IMR-90 (cell line): ENCODE results near the gene UBE3C. TPM values are rescaled to one million over a fixed set of nuclear protein-coding genes. Genes with fewer than 3 reads are reported as not detected.

Experiments
- ATAC-seq: fragments of 200-7000 bp; cut with Tn5 transposase; 2 replicates; pipeline ENCODE4 v1.9.1; 2020; ENCODE audit warnings: low read depth, mild to moderate bottlenecking, moderate library complexity
- BruUV-seq: library from RNA; stranded (reverse); fragments of 400-500 nt; replicated peaks from 2 replicates; lab custom pipeline; 2021; lab: Mats Ljungman, UMichigan
- CTCF ChIA-PET: fragments of 300-600 bp; formaldehyde crosslinking; extraction: SDS; loops from one replicate; lab custom pipeline; 2021; ENCODE audit warnings: antibody characterized with exemption; lab: Yijun Ruan, JAX
- POLR2A ChIA-PET: fragments of 300-600 bp; sonication (Branson Sonifier 250); formaldehyde crosslinking; loops from one replicate; lab custom pipeline; 2022; ENCODE audit warnings: antibody characterized with exemption; ENCODE audit not compliant: unreplicated experiment; lab: Charles Lee
- DNase-seq: peaks from one replicate; pipeline ENCODE4 v3.0.0; 2013
- H2AFZ ChIP-seq: replicated peaks from 2 replicates; pipeline ENCODE3; 2013; ENCODE audit warnings: low read length, mild to moderate bottlenecking; ENCODE audit not compliant: poor library complexity
- H2AK5ac ChIP-seq: 2 replicates; pipeline ENCODE4 v1.6.1; 2013; ENCODE audit warnings: low read depth, low read length, inconsistent platforms
- H2AK9ac ChIP-seq: replicated peaks from 2 replicates; pipeline ENCODE3; 2013; ENCODE audit warnings: mild to moderate bottlenecking, low read depth, low read length, moderate library complexity; ENCODE audit not compliant: poor library complexity
- H2BK120ac ChIP-seq: 2 replicates; pipeline ENCODE4 v1.6.1; 2013; ENCODE audit warnings: low read depth, low read length, inconsistent platforms
- H2BK15ac ChIP-seq: 3 replicates; pipeline ENCODE4 v1.6.1; 2013; ENCODE audit warnings: low read depth, low read length, inconsistent platforms
- H2BK20ac ChIP-seq: 2 replicates; pipeline ENCODE4 v1.6.1; 2013; ENCODE audit warnings: low read depth, mild to moderate bottlenecking, inconsistent platforms, low read length, moderate library complexity
- H2BK5ac ChIP-seq: 2 replicates; pipeline ENCODE4 v1.6.1; 2013; ENCODE audit warnings: mild to moderate bottlenecking, low read depth, low read length, inconsistent platforms; ENCODE audit not compliant: poor library complexity, severe bottlenecking
- H3K14ac ChIP-seq: replicated peaks from 2 replicates; pipeline ENCODE4 v1.6.1; 2013; ENCODE audit warnings: low read depth, low read length, inconsistent platforms
- H3K18ac ChIP-seq: 2 replicates; pipeline ENCODE4 v1.6.1; 2013; ENCODE audit warnings: low read depth, low read length, control low read depth
- H3K23ac ChIP-seq: 2 replicates; pipeline ENCODE4 v1.6.1; 2013; ENCODE audit warnings: low read depth, low read length, inconsistent platforms
- H3K27ac ChIP-seq: 2 replicates; pipeline ENCODE4 v1.5.1; 2013; ENCODE audit warnings: mild to moderate bottlenecking, control low read depth, low read length; ENCODE audit not compliant: insufficient read depth
- H3K27me3 ChIP-seq: 2 replicates; pipeline ENCODE4 v1.6.1; 2013; ENCODE audit warnings: low read length; ENCODE audit not compliant: control insufficient read depth, insufficient read depth
- H3K36me3 ChIP-seq: 2 replicates; pipeline ENCODE4 v1.6.1; 2013; ENCODE audit warnings: low read length, mixed read lengths; ENCODE audit not compliant: control insufficient read depth, insufficient read depth
- H3K4ac ChIP-seq: 2 replicates; pipeline ENCODE4 v1.6.1; 2013; ENCODE audit warnings: low read depth, low read length, inconsistent platforms
- H3K4me1 ChIP-seq: 2 replicates; pipeline ENCODE4 v1.6.1; 2013; ENCODE audit warnings: low read length, mixed read lengths; ENCODE audit not compliant: control insufficient read depth, insufficient read depth
- H3K4me2 ChIP-seq: 2 replicates; pipeline ENCODE4 v1.6.1; 2013; ENCODE audit warnings: low read depth, mild to moderate bottlenecking, control low read depth, low read length, moderate library complexity
- H3K4me3 ChIP-seq: 2 replicates; pipeline ENCODE4 v1.5.1; 2013; ENCODE audit warnings: low read depth, mild to moderate bottlenecking, control low read depth, low read length, moderate library complexity; ENCODE audit not compliant: insufficient read depth
- H3K56ac ChIP-seq: 2 replicates; pipeline ENCODE4 v1.6.1; 2013; ENCODE audit warnings: low read length, inconsistent platforms; ENCODE audit not compliant: insufficient read depth; ENCODE audit errors: extremely low read depth
- H3K79me1 ChIP-seq, 2 experiments: 2 replicates each; pipeline ENCODE4 v1.6.1; 2013; ENCODE audit warnings: low read length in 2 of 2, inconsistent platforms in 1 of 2, low read depth in 1 of 2
- H3K9ac ChIP-seq: 2 replicates; pipeline ENCODE4 v1.6.1; 2013; ENCODE audit warnings: low read depth, low read length, control low read depth
- H3K9me1 ChIP-seq: 2 replicates; pipeline ENCODE4 v1.6.1; 2013; ENCODE audit warnings: low read length, inconsistent platforms; ENCODE audit not compliant: insufficient read depth
- H3K9me3 ChIP-seq: 2 replicates; pipeline ENCODE4 v1.6.1; 2013; ENCODE audit warnings: low read length; ENCODE audit not compliant: control insufficient read depth, insufficient read depth
- H4K20me1 ChIP-seq: 2 replicates; pipeline ENCODE4 v1.6.1; 2013; ENCODE audit warnings: low read length, inconsistent platforms; ENCODE audit not compliant: insufficient read depth
- H4K5ac ChIP-seq: 2 replicates; pipeline ENCODE4 v1.6.1; 2013; ENCODE audit warnings: mild to moderate bottlenecking, low read depth, low read length, control low read depth
- H4K8ac ChIP-seq, 2 experiments: 2 replicates each; pipeline ENCODE4 v1.6.1; 2013; ENCODE audit warnings: low read depth in 2 of 2, low read length in 2 of 2, control low read depth in 1 of 2, inconsistent platforms in 1 of 2
- H4K91ac ChIP-seq: 2 replicates; pipeline ENCODE4 v1.6.1; 2013; ENCODE audit warnings: low read depth, low read length, inconsistent platforms; ENCODE audit not compliant: insufficient read depth
- MAFK ChIP-seq: IDR thresholded peaks from 2 replicates; pipeline ENCODE4 v1.6.1; 2012; ENCODE audit warnings: low read depth, low read length, improper control_type of control experiment
- USF2 ChIP-seq: fragments of 150-350 bp; IDR thresholded peaks from 2 replicates; pipeline ENCODE4 v1.6.1; 2017; ENCODE audit warnings: mild to moderate bottlenecking, antibody characterized with exemption, low read length, low read depth
- WGBS, 2 experiments: methylation state at CpG; one replicate each; pipeline versions ENCODE4 v1.1.5 to v1.1.7; 2013; ENCODE audit warnings: missing lambda C conversion rate in 2 of 2; ENCODE audit not compliant: insufficient read length in 1 of 2; ENCODE audit errors: extremely low coverage in 2 of 2; 5-methylcytosine and 5-hydroxymethylcytosine counted together
- dilution Hi-C: fragments of 300-500 bp; cut with HindIII; formaldehyde crosslinking; loops from one replicate; pipeline ENCODE4 v1.14.3; 2018; ENCODE audit warnings: low sequenced_read_pairs; ENCODE audit not compliant: unreplicated experiment
- in situ Hi-C: fragments of 300-500 bp; cut with MboI; formaldehyde crosslinking; loops from 3 replicates; pipeline ENCODE4 v1.14.3; 2019; ENCODE audit warnings: low sequenced_read_pairs, inconsistent platforms, mixed read lengths
- intact Hi-C: fragments of 100-400 bp; cut with micrococcal nuclease; formaldehyde crosslinking; loops from 2 replicates; pipeline ENCODE4 v1.10.0; 2022
- polyA plus RNA-seq, 3 experiments: library from polyadenylated mRNA; depleted of rRNA; stranded (reverse); fragments of >200 nt; gene quantifications; 2 replicates each; pipeline ENCODE4 v1.2.3, GENCODE V29; 2012; ENCODE audit warnings: low replicate concordance in 1 of 3
- total RNA-seq: library from RNA; depleted of rRNA; stranded (reverse); fragments of >200 nt; gene quantifications from 2 replicates; pipeline ENCODE4 v1.2.3, GENCODE V29; 2012

Gene UBE3C
- total and polyA plus RNA-seq, 2 of the 4 experiments (the other 2 are of a cell fraction): 43.0 to 60.6 TPM

- dilution Hi-C loops: no loop called here
- H2AK9ac ChIP-seq: no peak overlapping the region
- H3K14ac ChIP-seq: no peak overlapping the region
- no peak overlapping the region for H2BK15ac ChIP-seq
- H3K23ac ChIP-seq: no peak overlapping the region
- H4K5ac ChIP-seq: no peak overlapping the region
- TF ChIP-seq MAFK (peak; percentile 90), USF2 (no peak)
- H4K8ac ChIP-seq: no peak overlapping the region
- H3K4ac ChIP-seq: no peak overlapping the region
- H3K36me3 ChIP-seq: peaks cover 44% of the 10 kb centered on the region
- H3K9ac ChIP-seq: no peak overlapping the region
- no peaks in the 10 kb centered on the region for H3K9me3 ChIP-seq
- no peak overlapping the region for H3K27ac ChIP-seq
- peaks cover 11 to 12% of the 10 kb centered on the region in 2 experiments; a peak in 3 of 4 replicates for H3K79me1 ChIP-seq
- no peaks in the 10 kb centered on the region for H3K9me1 ChIP-seq
- ATAC-seq (peak; percentile 67), DNase-seq (no peak)
- H4K91ac ChIP-seq: no peak overlapping the region
- H2BK120ac ChIP-seq: no peak overlapping the region
- CTCF ChIA-PET: interaction anchor here (0.5 to 1.7 kb wide), 3 partner anchors 28 to 306 kb away, joined by 3 to 6 read pairs (median 6); partner anchors contain the start of gene NOM1
- no peak overlapping the region for H2AK5ac ChIP-seq
- H3K27me3 ChIP-seq: no peaks in the 10 kb centered on the region
- H3K4me2 ChIP-seq: no peak overlapping the region
- POLR2A ChIA-PET: no interaction called here
- no peaks in the 10 kb centered on the region for H3K4me1 ChIP-seq
- intact Hi-C loops: no loop called here
- H2BK5ac ChIP-seq: no peak overlapping the region
- H2AFZ ChIP-seq: no peak overlapping the region
- WGBS, 2 experiments: 100% methylated on average over 1 of the region's 5 CpGs; no CpG with 5 or more reads in 1 of the 2 experiments
- H4K20me1 ChIP-seq: 0 out of 2 replicates have a peak, but pooled peaks cover 4% of the 10 kb centered on the region
- H3K4me3 ChIP-seq: no peak overlapping the region
- in situ Hi-C loops: loop anchor here (25.0 kb wide), 1 partner anchor 293 kb away; no protein-coding TSS in a partner anchor
- BruUV-seq: no TSS peak
- no peak overlapping the region for H2BK20ac ChIP-seq
- no peak overlapping the region for H3K18ac ChIP-seq
- H3K56ac ChIP-seq: no peak overlapping the region
Measured at GRCh38 chr7:157255201-157255606, 116.5 kb downstream of the UBE3C start.
